HG03045 (cell line): Measurements from ENCODE around the gene SRI.
"Not testable (repeated sequence)": the region's sequence is repeated elsewhere in the genome, so short reads cannot be mapped to it uniquely, and the experiment has no call there.

Experiments
- ATAC-seq: cut with Tn5 transposase; IDR thresholded peaks from one replicate; pipeline ENCODE4 v1.9.1; 2021; ENCODE audit warnings: mild to moderate bottlenecking, moderate library complexity; ENCODE audit not compliant: unreplicated experiment

Gene SRI, protein sequence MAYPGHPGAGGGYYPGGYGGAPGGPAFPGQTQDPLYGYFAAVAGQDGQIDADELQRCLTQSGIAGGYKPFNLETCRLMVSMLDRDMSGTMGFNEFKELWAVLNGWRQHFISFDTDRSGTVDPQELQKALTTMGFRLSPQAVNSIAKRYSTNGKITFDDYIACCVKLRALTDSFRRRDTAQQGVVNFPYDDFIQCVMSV

DNA sequence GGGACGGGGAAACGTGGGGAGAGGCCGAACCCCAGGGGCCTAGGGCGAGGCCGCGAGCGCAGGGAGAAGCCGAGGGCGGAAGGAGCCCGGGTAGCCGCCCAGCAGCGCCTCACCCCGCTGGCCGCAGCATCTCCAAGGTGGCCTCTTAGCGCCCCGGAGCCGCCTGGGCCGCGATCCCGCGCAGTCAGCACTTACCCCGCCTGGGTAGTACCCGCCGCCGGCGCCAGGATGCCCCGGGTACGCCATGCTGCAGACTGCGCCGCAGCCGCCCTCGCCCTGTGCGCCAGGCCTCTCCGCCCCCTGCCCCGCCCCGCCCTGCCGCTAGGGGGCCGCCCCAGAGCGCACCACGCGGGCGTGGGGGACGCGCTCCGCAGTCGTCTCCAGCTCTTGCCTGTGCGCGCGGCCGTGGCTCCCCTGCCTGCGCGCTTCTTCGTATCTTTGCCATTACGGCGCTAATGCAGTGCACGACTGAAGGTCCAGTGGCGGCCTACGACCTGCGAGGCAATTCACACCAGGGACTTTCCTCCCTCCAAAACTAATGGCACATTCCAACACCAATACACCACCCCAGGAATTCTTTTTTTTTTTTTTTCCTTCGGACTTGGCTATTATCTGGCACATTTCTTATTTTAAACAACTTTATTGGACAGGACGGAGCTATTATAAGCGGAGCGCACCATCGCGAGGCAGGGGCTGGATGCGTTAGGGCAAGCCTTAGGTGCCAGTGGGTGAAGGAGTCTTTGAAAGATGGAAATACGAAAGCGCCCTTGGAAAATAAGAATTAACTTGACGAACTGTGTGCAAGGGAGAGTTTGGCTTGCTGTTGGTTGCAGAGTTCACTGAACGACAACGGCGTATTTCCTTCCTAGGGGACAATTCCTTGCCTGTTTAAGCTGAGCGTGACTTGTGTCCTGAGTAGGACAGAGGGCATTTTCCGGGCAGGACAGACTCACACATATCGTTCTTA, at the start of gene SRI:
TSS of gene SRI (minus strand) at position 258 of the 967 bp plus-strand sequence. CDS start at position 246, 12 bp downstream.
- ATAC-seq = peak; percentile 84

GRCh38 chr7:88269586-88269985, 49.7 kb upstream of the SRI start:
- no peak for ATAC-seq

GRCh38 chr7:88268858-88269257, 49.0 kb upstream of the SRI start:
- no peak for ATAC-seq

- no peak for ATAC-seq
Observed at GRCh38 chr7:88268051-88268450, 48.2 kb upstream of the SRI start.

GRCh38 chr7:88267421-88267820, 47.6 kb upstream of the SRI start:
- ATAC-seq = no peak

- not testable (repeated sequence) for ATAC-seq
Observed at GRCh38 chr7:88264987-88265386, 45.1 kb upstream of the SRI start.

- ATAC-seq = no peak
Observed at GRCh38 chr7:88262562-88262961, 42.7 kb upstream of the SRI start.

DNA sequence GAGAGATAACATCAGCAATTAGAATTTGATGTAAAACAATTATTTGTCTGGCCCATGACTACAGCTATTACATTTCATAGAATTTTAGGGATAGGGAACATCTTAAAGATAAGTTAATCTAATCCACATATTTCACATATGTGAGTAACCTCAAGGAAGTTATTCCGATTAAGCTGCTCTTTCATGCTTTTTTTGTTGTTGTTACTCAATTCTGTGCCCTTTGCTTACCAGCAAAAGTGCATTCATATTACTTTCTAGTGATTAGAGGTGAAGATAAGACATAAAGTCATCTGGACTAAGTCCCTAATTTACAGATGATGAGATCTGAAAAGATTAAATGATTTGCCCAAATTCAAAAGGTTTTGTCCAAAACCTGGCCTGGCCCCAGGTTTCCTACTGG, 40.9 kb upstream of the SRI start:
- ATAC-seq = no peak

DNA sequence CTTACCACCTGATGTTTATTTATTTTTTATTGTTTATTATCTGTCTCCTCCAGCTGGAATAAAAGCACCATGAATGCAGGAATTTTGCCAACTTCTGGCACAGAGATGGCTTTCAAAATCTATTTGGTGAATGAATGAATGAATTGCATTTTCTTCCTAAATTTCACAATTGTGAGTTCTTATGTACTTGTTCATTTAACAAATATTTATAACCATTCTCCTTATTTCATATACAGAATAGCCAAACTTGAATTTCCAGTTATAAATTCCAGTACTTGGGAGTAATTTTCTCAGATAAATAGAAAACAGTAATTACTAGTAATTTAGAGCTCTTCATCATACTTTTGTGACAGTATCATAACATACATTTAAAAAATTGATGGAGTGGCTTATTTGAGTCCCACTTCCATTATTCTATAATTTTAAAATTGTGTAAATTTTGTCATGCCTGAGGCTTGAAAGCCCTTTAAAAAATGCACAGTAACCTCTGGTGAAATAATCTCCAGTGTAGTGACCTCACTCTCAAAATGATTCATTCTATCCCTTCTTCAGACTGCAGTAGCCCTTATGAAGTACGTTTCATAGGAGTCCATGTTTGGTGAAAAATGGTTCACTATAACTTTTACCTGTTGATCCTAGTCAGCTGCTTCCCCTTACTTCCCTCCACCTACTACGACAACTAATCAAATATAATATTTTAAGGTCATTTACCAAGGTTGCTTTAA, 40.0 kb upstream of the SRI start:
- no peak for ATAC-seq

DNA sequence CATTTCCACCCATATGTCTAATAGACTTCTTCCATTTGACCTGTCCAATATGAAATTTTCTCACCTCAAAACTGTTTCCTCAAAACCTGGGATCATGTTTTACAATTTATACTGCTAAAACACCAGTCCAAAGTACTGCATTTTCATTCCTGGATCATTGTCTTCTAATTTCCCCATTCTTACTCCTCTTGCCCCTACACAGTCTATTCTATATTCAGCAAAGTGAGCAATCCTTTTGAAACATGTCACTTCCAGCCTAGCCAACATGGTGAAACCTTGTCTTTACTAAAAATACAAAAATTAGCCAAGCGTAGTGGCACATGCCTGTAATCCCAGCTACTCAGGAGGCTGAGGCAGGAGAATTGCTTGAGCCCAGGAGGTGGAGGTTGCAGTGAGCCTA, 38.5 kb upstream of the SRI start:
- ATAC-seq = not testable (repeated sequence)

DNA sequence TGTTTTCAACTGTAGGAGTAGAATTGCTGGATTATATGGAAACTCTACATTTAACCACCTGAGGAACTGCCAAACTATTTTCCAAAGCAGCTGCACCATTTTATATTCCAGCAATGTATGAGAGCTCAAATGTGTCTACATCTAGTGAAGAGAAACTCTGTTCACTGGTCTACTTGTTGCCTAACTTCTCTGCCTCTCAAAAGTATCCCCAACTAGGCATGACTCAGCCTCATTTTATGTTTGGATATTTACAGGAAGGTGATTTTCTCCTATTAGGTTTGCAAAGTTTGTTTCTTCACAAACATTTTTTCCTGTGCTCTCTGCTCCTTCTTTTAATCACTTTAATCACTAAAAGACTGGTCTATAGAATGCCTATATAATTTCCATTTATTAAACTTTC, 37.1 kb upstream of the SRI start:
- no peak for ATAC-seq

DNA sequence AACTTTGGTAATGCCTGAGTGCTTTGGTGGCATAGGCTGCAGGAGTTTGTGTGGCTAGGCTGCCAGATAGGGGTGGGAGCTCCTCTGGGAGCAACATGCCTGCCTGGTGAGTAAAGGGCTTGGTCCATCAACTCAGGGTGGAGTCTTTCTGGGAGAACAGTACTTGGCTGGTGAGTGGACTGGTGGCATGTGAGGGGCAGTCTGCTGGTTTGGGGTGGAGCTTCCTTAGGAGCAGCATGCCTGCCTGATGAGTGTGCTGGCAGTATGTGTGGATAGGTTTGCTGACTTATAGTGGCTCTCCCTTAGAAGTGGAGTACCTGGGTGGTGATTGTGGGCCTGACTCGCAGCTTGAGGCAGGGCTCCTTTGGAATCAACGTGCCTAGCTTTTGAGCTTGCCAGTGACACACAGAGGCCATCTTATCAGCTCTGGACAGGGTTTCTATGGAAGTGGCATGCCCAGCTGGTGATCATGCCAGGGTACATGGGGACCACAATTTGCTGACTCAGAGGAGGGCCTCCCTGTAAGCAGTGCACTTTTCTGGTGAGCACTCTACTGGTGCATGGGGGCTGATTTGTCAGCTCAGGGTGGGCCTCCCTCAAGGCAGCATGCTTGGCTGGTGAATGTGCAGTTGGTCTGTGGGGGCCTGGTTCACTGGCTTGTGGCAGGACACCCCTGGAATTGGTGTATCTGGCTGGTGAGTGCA, 35.0 kb upstream of the SRI start:
- ATAC-seq = no peak

- no peak for ATAC-seq
Observed at GRCh38 chr7:88253640-88254039, 33.8 kb upstream of the SRI start.

GRCh38 chr7:88244258-88244657, 24.4 kb upstream of the SRI start:
- ATAC-seq = no peak

GRCh38 chr7:88243345-88243909, 23.6 kb upstream of the SRI start:
- no peak for ATAC-seq

DNA sequence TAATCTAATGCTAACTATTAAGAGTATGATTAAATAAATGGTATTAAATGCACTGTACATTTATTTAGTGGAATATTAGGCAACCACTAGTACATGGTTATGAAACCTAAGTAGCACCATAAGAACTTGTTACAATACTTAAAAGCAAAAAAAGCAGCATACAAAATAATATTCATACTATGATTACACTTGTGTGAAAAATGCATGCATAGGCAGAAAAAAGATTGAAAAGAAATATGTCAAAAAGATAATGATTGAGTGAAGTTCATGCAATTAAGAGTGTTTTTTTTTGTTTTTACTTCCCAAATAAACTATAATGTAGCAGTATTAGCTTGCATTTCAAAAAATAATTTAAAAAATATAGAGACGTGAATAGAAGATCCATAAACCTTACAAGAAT, 20.0 kb upstream of the SRI start:
- ATAC-seq = no peak

GRCh38 chr7:88233828-88234227, 14.0 kb upstream of the SRI start:
- ATAC-seq = no peak

DNA sequence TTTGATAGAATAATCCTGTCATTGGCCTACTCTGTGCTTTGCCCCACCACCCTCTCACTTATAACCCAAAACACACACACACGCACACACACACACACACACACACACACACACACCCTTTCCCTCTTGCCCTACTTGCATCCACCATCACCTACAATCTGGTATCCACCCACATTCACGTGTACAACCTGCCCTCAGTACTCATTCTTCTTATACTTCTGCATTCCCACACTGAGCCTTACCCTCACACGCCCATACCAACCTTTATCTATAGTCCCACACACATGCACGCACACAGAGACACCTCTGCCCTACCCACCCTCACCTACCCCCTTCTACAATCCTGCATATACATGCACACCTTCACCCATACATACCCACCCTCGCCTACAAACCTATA, 10.8 kb upstream of the SRI start:
- no peak for ATAC-seq

DNA sequence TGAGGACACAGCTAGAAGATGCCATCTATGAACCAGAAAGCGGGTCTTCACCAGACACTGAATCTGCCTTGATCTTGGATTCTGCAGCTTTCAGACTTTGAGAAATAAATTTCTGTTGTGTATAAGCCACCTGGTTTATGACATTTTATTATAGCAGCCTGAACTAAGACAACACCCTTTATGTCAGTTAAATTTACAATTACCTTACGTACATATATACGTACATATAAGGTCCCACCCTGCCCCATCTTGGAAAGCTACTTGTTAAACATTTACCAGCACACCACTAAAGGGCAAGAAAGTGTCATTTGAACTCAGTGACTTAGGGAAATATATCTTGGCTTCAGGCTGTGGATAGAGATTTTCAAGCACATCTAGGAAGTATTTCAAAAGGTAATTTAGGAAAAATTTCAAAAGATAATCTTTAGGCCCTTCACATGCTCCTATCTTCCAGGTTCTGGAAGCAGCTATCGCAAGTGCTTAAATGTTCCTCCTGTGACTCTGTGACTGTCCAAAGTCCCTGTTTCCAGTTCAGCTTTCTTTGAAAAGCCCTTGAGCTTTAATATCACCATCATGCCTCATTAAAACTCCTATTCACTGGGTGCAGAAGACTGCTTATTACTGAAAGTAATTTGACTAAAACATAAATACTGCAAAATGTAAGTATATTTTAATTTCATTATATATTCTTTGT, 9.6 kb upstream of the SRI start:
- no peak for ATAC-seq

GRCh38 chr7:88226886-88227516, 7.2 kb upstream of the SRI start:
- no peak for ATAC-seq
